Tibial artery (tissue), 4 donors: ENCODE measurements around the gene FIGNL2.
A peak's percentile ranks its signal among the peaks of the same experiment; 100 is the strongest.

Experiments used
- DNase-seq, 2 donors: peaks; one replicate each; pipeline ENCODE4 v3.0.0-alpha.2; 2019
- H3K27ac ChIP-seq, 2 donors: fragments of 200-600 bp; sonication (generic) in 1 of 2; 1 replicate in 1 of 2; 2 replicates in 1 of 2; pipeline ENCODE4 v1.5.1; 2018 to 2019; ENCODE audit warnings: mild to moderate bottlenecking in 1 of 2
- H3K27me3 ChIP-seq, 2 donors: fragments of 200-600 bp; sonication (generic) in 1 of 2; one replicate each; pipeline versions ENCODE4 v1.5.1 to v1.6.0; 2016 to 2019
- H3K36me3 ChIP-seq, 3 donors: fragments of 200-600 bp; sonication (generic) in 2 of 3; one replicate each; pipeline ENCODE4 v1.5.1; 2016 to 2019; ENCODE audit warnings: mild to moderate bottlenecking in 2 of 3
- H3K4me1 ChIP-seq, 4 donors: fragments of 200-600 bp; sonication (generic) in 2 of 4; 1 replicate in 3 of 4; 2 replicates in 1 of 4; pipeline ENCODE4 v1.5.1; 2016 to 2019
- H3K4me3 ChIP-seq, 2 donors: fragments of 200-600 bp; sonication (generic) in 1 of 2; 1 replicate in 1 of 2; 2 replicates in 1 of 2; pipeline ENCODE4 v1.5.1; 2018 to 2019; ENCODE audit warnings: mild to moderate bottlenecking in 2 of 2
- H3K9me3 ChIP-seq, 3 donors: fragments of 200-600 bp; sonication (generic) in 1 of 3; one replicate each; pipeline ENCODE4 v1.5.1; 2016 to 2019
- CTCF ChIP-seq, 2 experiments: fragments of 200-600 bp in 1 of 2; fragments of 450-650 bp in 1 of 2; IDR thresholded peaks; one replicate each; pipeline ENCODE4 v1.5.1; 2017 to 2019; ENCODE audit warnings: antibody characterized with exemption in 2 of 2, mild to moderate bottlenecking in 1 of 2, moderate library complexity in 1 of 2
- intact Hi-C: fragments of 100-400 bp; cut with DNase I; formaldehyde crosslinking; loops from one replicate; pipeline ENCODE4 v1.15.0; 2023; ENCODE audit warnings: low total_unique reads

The FIGNL2 gene

GRCh38 chr12:51846271-51846691 is 2.2 kb downstream of the FIGNL2 start:
- TF ChIP-seq CTCF (IDR thresholded peaks at IDR 0.05), result no peak
- Histone ChIP-seq H3K9me3 (no peaks in the 10 kb centered on the region), H3K27me3 (peaks cover 0 to 81% of the 10 kb centered on the region in 2 donors)

GRCh38 chr12:51845482-51845881 is 3.0 kb downstream of the FIGNL2 start:
- Histone ChIP-seq H3K4me1 (peaks cover 0 to 26% (median 23%) of the 10 kb centered on the region in 4 donors), H3K36me3 (no peaks in the 10 kb centered on the region), H3K27ac (no peak overlapping the region), H3K4me3 (no peak overlapping the region), H3K9me3 (no peaks in the 10 kb centered on the region), H3K27me3 (peaks cover 0 to 89% of the 10 kb centered on the region in 2 donors)
- no peak for DNase-seq
- intact Hi-C loops, result no loop called here
- TF ChIP-seq CTCF (IDR thresholded peaks at IDR 0.05), result no peak

More at GRCh38 chr12:51846271-51846691, 2.2 kb downstream of the FIGNL2 start:
- intact Hi-C loops, result no loop called here
- Histone ChIP-seq H3K36me3 (no peaks in the 10 kb centered on the region), H3K27ac (no peak overlapping the region), H3K4me1 (peaks cover 0 to 26% (median 23%) of the 10 kb centered on the region in 4 donors), H3K4me3 (peak overlapping the region in 1 of 2 donors; percentile 61)
- no peak for DNase-seq

GRCh38 chr12:51844854-51845253 is 3.7 kb downstream of the FIGNL2 start:
- Histone ChIP-seq H3K4me1 (peaks cover 0 to 26% (median 23%) of the 10 kb centered on the region in 4 donors), H3K36me3 (no peaks in the 10 kb centered on the region), H3K9me3 (no peaks in the 10 kb centered on the region), H3K4me3 (no peak overlapping the region), H3K27me3 (peaks cover 0 to 95% of the 10 kb centered on the region in 2 donors), H3K27ac (no peak overlapping the region)
- DNase-seq, result no peak
- intact Hi-C loops, result no loop called here
- TF ChIP-seq CTCF (IDR thresholded peaks at IDR 0.05), result no peak

DNA sequence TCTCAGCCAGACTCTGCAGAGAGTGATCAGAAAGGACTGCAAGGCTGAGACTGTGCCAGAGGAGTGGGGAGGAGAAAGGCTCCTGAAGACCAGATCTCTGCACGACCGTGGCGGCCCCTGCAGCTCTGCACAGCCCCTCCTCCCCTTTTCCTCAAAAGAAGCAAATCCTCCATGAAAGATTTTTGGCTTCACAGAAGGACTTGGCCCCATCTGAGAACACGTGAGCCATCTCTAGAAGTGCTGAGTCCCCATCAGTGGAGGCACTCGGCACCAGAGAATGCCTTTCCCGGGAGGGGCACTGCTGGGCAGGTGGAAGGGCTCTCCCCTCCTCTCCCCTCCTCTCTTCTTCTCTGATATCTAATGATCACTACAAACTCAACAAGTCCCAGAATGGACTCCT is 6.8 kb downstream of the FIGNL2 start:
- Histone ChIP-seq H3K9me3 (no peaks in the 10 kb centered on the region), H3K27me3 (peaks cover 0 to 90% of the 10 kb centered on the region in 2 donors), H3K27ac (no peak overlapping the region), H3K4me3 (no peak overlapping the region), H3K4me1 (peaks cover 0 to 6% (median 5%) of the 10 kb centered on the region in 4 donors), H3K36me3 (no peaks in the 10 kb centered on the region)
- intact Hi-C loops, result no loop called here
- DNase-seq, result no peak
- TF ChIP-seq CTCF (IDR thresholded peaks at IDR 0.05), result no peak

GRCh38 chr12:51840966-51841365 is 7.6 kb downstream of the FIGNL2 start:
- no peaks in the 10 kb centered on the region for H3K4me1 ChIP-seq
- H3K36me3 ChIP-seq, result no peaks in the 10 kb centered on the region
- no peak for DNase-seq
- peaks cover 0 to 86% of the 10 kb centered on the region in 2 donors for H3K27me3 ChIP-seq
- H3K27ac ChIP-seq, result no peak overlapping the region
- no peak overlapping the region for H3K4me3 ChIP-seq
- H3K9me3 ChIP-seq, result no peaks in the 10 kb centered on the region
- intact Hi-C loops, result no loop called here
- TF ChIP-seq CTCF (IDR thresholded peaks at IDR 0.05), result no peak
